Osteoblast (primary cell): ENCODE results near the gene ARMC12. TPM values are rescaled to one million over a fixed set of nuclear protein-coding genes. Genes with fewer than 3 reads are reported as not detected.

ENCODE experiments used
- DNase-seq: peaks from one replicate; pipeline ENCODE4 v3.0.0; 2011; ENCODE audit warnings: low spot score, mixed read lengths; ENCODE audit not compliant: insufficient read length; ENCODE audit errors: missing footprints
- H2AFZ ChIP-seq: 2 replicates; pipeline ENCODE4 v1.6.0; 2011; ENCODE audit warnings: mild to moderate bottlenecking, low read length
- H3K27ac ChIP-seq: 2 replicates; pipeline ENCODE4 v1.5.1; 2011; ENCODE audit warnings: mild to moderate bottlenecking, low read depth, low read length, moderate library complexity
- H3K27me3 ChIP-seq: 2 replicates; pipeline ENCODE4 v1.6.0; 2012; ENCODE audit warnings: mild to moderate bottlenecking, control low read depth, inconsistent platforms, low read length, moderate library complexity; ENCODE audit not compliant: insufficient read depth
- H3K36me3 ChIP-seq: 2 replicates; pipeline ENCODE4 v1.5.1; 2011; ENCODE audit warnings: mild to moderate bottlenecking, low read length, control low read depth, moderate library complexity; ENCODE audit not compliant: insufficient read depth
- H3K4me1 ChIP-seq: 2 replicates; pipeline ENCODE4 v1.5.1; 2011; ENCODE audit warnings: mild to moderate bottlenecking, low read length, control low read depth, moderate library complexity; ENCODE audit not compliant: insufficient read depth
- H3K4me2 ChIP-seq: 2 replicates; pipeline ENCODE4 v1.6.0; 2011; ENCODE audit warnings: mild to moderate bottlenecking, low read length; ENCODE audit not compliant: insufficient read depth
- H3K4me3 ChIP-seq: fragments of 200-600 bp; sonication (generic); 3 replicates; pipeline ENCODE4 v1.5.1; 2012; ENCODE audit warnings: mild to moderate bottlenecking, low read length, inconsistent platforms; ENCODE audit not compliant: insufficient read depth
- H3K79me2 ChIP-seq: 2 replicates; pipeline ENCODE4 v1.6.0; 2012; ENCODE audit warnings: mild to moderate bottlenecking, low read length, control low read depth, inconsistent platforms; ENCODE audit not compliant: insufficient read depth
- H3K9me3 ChIP-seq: 2 replicates; pipeline ENCODE4 v1.5.1; 2011; ENCODE audit warnings: low read depth, low read length, control low read depth
- H4K20me1 ChIP-seq: 2 replicates; pipeline ENCODE4 v1.6.0; 2012; ENCODE audit warnings: mild to moderate bottlenecking, low read length, control low read depth; ENCODE audit not compliant: insufficient read depth
- CTCF ChIP-seq: IDR thresholded peaks from 2 replicates; pipeline ENCODE4 v1.5.1; 2011; ENCODE audit warnings: mild to moderate bottlenecking, low read depth, low read length, moderate library complexity; ENCODE audit errors: extremely low read depth
- total RNA-seq: library from RNA; depleted of rRNA; stranded (reverse); fragments of >200 nt; gene quantifications from 2 replicates; pipeline ENCODE4 v1.2.3, GENCODE V29; 2012

Gene ARMC12
- total RNA-seq, 1 donor = 0.36 TPM

- TF ChIP-seq CTCF = no peak
- no peaks in the 10 kb centered on the region for H4K20me1 ChIP-seq
- H3K79me2 ChIP-seq = no peaks in the 10 kb centered on the region
- no peaks in the 10 kb centered on the region for H3K27me3 ChIP-seq
- H2AFZ ChIP-seq = no peak overlapping the region
- no peaks in the 10 kb centered on the region for H3K9me3 ChIP-seq
- no peak overlapping the region for H3K27ac ChIP-seq
- no peaks in the 10 kb centered on the region for H3K4me1 ChIP-seq
- H3K4me3 ChIP-seq = no peak overlapping the region
- H3K4me2 ChIP-seq = no peak overlapping the region
- no peak for DNase-seq
- no peaks in the 10 kb centered on the region for H3K36me3 ChIP-seq
Measured at GRCh38 chr6:35708585-35708984, 28.2 kb upstream of the ARMC12 start.

- Histone ChIP-seq H4K20me1 (no peaks in the 10 kb centered on the region), H3K4me1 (no peaks in the 10 kb centered on the region), H3K36me3 (no peaks in the 10 kb centered on the region), H3K4me3 (no peak overlapping the region), H3K4me2 (no peak overlapping the region), H3K9me3 (no peaks in the 10 kb centered on the region), H3K27ac (no peak overlapping the region), H3K27me3 (no peaks in the 10 kb centered on the region), H3K79me2 (no peaks in the 10 kb centered on the region), H2AFZ (no peak overlapping the region)
- no peak for TF ChIP-seq CTCF
- DNase-seq = peak; percentile 63
Measured at GRCh38 chr6:35710241-35710847, 26.5 kb upstream of the ARMC12 start.

GRCh38 chr6:35711731-35712130 is 25.1 kb upstream of the ARMC12 start:
- no peak overlapping the region for H3K27ac ChIP-seq
- H4K20me1 ChIP-seq = no peaks in the 10 kb centered on the region
- no peak overlapping the region for H3K4me3 ChIP-seq
- no peak overlapping the region for H2AFZ ChIP-seq
- H3K27me3 ChIP-seq = no peaks in the 10 kb centered on the region
- no peaks in the 10 kb centered on the region for H3K4me1 ChIP-seq
- no peaks in the 10 kb centered on the region for H3K79me2 ChIP-seq
- no peaks in the 10 kb centered on the region for H3K9me3 ChIP-seq
- no peak for DNase-seq
- H3K4me2 ChIP-seq = no peak overlapping the region
- no peak for TF ChIP-seq CTCF
- H3K36me3 ChIP-seq = no peaks in the 10 kb centered on the region

GRCh38 chr6:35713006-35713767 is 23.6 kb upstream of the ARMC12 start:
- no peaks in the 10 kb centered on the region for H3K4me1 ChIP-seq
- DNase-seq = no peak
- H3K79me2 ChIP-seq = no peaks in the 10 kb centered on the region
- H3K4me3 ChIP-seq = no peak overlapping the region
- no peaks in the 10 kb centered on the region for H3K9me3 ChIP-seq
- H2AFZ ChIP-seq = no peak overlapping the region
- no peak for TF ChIP-seq CTCF
- H4K20me1 ChIP-seq = no peaks in the 10 kb centered on the region
- H3K27ac ChIP-seq = no peak overlapping the region
- H3K4me2 ChIP-seq = no peak overlapping the region
- no peaks in the 10 kb centered on the region for H3K27me3 ChIP-seq
- no peaks in the 10 kb centered on the region for H3K36me3 ChIP-seq
